GM19455 (cell line): ENCODE data around the gene OST4.

Experiments
- ATAC-seq: cut with Tn5 transposase; IDR thresholded peaks from one replicate; pipeline ENCODE4 v1.9.1; 2021; ENCODE audit not compliant: unreplicated experiment

Gene OST4

DNA sequence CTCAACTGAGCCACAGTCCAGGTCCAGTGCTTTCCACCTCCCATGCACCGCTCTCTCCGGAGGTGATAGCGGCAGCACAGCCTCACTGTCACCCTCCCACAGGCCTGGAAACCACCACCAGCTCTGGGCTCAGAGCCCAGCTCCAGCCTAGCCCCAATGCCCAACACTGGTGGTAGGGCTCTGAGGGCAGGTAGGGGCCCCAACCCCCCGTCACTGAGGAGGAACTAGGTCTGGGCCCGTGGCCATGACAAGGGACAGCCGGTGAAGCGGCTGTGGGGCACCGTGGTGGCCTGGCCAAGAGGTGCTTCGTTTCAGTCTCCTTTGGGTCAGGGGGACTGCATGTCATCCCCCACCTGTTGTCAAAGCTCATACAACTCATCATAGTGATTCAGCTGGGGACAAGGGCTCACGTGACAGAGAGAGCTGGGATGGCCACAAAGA is 44.2 kb downstream of the OST4 start:
- ATAC-seq, result no peak

DNA sequence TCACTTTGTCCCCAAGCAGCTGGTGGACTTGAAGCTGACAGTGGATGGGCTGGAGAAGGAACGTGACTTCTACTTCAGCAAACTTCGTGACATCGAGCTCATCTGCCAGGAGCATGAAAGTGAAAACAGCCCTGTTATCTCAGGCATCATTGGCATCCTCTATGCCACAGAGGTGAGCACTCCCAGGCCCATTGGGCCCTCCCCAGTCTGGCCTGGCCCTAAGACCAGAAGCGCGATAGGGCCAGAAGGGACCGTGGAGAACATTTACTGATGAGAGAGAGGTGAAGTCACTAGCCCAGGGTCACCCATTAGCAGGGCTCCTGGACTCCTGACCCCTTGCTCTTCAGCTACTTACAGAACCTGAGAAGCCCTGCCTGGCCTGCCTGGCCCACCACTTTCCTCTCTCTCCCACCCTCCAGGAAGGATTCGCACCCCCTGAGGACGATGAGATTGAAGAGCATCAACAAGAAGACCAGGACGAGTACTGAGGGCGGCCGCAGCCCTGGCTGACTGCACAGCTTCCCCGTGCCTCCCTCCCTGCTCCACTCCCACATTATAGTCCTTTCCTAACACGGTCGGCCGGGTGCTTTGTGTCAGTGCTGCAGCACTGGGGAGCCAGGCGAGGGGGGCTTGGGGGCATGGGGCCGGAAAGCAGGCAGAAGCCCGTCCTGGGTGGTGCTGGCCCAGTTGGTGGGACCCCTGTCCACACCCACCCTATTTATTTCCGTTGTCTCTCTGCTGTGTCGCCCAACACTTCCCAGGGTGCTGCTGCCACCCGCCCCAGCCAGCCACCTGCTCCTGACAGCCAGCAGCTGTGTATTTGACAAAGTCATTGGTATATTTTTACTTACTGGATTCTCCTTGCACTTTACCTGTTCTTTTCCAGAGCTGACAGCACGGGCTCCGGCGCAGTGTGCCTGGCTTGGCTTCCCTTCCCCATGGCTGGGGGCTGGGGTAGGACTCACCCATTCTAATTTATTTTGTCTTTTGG is 45.3 kb downstream of the OST4 start:
- no peak for ATAC-seq

DNA sequence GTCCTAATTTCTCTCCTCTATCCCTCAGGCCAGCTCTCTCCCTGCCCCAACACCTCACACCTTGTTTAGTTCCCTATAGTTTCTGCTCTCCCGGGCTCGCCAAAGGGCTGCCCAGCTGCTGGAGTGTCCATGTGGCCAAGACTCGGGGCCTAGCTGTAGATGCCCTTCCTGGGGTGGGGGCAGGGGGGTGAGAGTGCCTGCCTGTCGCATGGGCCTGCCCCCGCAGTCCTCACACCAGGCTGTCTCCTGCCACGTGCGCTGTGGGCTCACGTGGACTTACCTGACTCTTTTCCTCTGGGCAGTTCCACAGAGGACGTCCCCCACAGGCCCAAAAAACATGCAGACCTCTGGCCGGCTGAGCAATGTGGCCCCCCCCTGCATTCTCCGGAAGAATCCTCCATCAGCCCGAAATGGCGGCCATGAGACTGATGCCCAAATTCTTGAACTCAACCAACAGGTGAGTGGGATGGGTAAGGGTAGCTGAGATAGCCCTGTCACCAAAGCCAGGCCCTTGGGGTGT is 46.1 kb downstream of the OST4 start:
- no peak for ATAC-seq

DNA sequence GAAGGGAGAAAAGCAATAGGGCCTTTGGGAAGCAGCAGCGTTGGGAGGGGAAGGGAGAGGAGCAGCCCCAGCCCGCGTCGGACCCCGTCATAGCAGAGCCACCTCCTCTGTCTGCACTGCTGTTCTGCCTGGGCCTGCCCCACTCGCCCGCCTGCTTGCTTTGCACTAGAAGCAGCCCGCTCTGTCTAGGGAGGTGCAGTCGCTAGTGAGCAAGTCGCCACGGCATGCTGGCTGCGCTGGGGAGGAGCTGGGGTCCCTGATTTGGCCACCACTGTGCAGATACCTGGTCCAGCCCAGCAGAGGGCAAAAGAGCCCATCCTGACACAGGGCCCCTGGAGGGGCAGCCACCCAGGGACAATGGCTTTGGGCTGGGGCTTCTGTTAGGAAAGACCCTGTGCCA is 46.6 kb downstream of the OST4 start:
- no peak for ATAC-seq

DNA sequence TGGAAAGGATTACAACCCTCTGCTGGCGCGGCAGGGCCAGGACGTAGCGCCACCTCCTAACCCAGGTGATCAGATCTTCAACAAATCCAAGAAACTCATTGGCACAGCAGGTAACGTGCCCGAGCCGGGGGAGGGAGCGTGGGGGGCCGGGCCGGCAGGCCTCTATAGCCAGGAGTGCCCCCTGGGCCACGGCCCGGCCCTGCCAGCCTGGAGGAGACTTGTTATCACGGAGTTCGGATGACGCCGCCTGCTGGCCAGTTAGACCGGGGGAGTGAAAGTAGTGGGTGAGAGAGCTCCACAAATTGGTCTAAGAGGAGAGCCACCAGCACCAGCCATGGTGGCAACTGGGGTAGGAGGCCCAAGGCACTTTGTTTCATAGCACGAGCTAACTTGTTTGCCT is 47.3 kb downstream of the OST4 start:
- no peak for ATAC-seq

DNA sequence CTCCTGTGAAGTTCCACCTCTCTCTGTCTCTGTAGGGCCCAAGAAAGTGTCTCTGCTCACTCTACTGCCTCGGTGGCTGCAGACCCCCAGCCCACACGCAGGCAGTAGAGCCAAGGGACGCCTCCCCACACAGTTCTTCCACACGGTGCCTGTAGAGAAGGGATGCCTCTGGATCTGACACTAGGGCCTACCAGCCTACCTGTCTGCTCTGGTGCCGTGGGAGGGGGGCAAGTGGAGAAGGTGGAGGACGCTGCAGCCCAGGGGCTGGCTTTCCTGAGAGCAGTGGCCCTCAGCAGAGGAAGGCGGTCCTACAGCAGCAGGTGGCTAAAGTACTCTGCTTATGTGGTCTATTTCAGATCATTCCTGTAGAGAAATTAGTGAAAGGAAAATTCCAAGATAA is 47.7 kb downstream of the OST4 start:
- no peak for ATAC-seq

DNA sequence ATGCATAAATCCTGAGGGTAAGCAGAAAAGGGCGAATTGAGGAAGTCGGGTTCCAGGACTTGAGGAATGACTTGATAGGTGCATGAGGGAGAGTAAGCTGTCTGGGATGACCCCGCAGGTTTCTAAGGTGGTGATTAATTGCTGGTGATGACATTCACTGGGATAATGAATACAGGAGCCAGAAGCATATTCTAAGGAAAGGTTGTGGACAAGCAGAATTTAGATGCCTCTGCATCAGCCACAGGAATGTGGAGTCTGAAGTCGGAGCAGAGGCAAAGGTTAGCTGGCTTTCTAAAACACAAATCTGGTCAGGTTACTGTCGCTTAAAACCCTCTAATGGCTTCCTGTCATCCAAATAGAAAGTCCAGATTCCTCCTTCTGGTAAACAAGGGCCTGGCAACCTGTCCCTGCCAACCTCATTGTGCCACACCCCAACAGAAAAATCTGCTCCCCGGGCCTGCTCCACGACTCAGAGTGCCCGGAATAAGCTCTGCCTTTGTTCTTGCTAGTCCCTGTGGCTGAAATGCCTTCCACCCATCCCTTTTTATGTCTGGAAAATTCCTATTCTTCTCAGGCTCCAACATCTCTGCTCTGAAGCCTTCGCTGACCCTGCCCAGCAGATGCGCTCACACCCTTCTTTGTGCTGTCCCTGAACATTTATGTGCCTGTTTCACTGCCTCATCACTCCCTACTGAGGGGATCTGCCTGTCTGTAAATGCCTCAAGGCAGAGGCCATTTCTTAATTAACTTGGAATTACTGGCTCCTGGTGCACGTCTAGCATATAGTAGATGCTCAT is 50.0 kb downstream of the OST4 start:
- no peak for ATAC-seq
